Fibroblast of lung (primary cell): ENCODE data around the gene LIN7C. TPM values are rescaled to one million over a fixed set of nuclear protein-coding genes. Genes with fewer than 3 reads are reported as not detected.

ENCODE experiments used
- DNase-seq, 2 donors: peaks; one replicate each; pipeline versions ENCODE4 v3.0.0 to v3.0.0-alpha.2; 2010; ENCODE audit warnings: low read depth in 2 of 2
- H2AFZ ChIP-seq: 2 replicates; pipeline ENCODE4 v1.5.1; 2012; ENCODE audit warnings: low read length, control low read depth, inconsistent platforms
- H3K27ac ChIP-seq: 2 replicates; pipeline ENCODE4 v1.5.1; 2011; ENCODE audit warnings: low read length, control low read depth; ENCODE audit not compliant: insufficient read depth
- H3K27me3 ChIP-seq: 2 replicates; pipeline ENCODE4 v1.5.1; 2011; ENCODE audit warnings: mild to moderate bottlenecking, low read length; ENCODE audit not compliant: control insufficient read depth, insufficient read depth
- H3K36me3 ChIP-seq: 2 replicates; pipeline ENCODE4 v1.5.1; 2011; ENCODE audit warnings: low read length; ENCODE audit not compliant: control insufficient read depth, insufficient read depth
- H3K4me1 ChIP-seq: 2 replicates; pipeline ENCODE4 v1.5.1; 2011; ENCODE audit warnings: low read length; ENCODE audit not compliant: control insufficient read depth, insufficient read depth; ENCODE audit errors: extremely low read depth
- H3K4me2 ChIP-seq: 2 replicates; pipeline ENCODE4 v1.5.1; 2011; ENCODE audit warnings: low read length, control low read depth; ENCODE audit not compliant: insufficient read depth; ENCODE audit errors: extremely low read depth
- H3K4me3 ChIP-seq, 4 experiments: fragments of 200-600 bp in 1 of 4; sonication (generic) in 1 of 4; replicated peaks in 1 of 4; 2 replicates each; pipeline ENCODE4 v1.5.1; 2011 to 2016; ENCODE audit warnings: low read length in 4 of 4, low read depth in 3 of 4, mild to moderate bottlenecking in 3 of 4, control low read depth in 2 of 4, inconsistent platforms in 1 of 4, mixed read lengths in 1 of 4; ENCODE audit not compliant: insufficient read depth in 1 of 4; ENCODE audit errors: control extremely low read depth in 1 of 4
- H3K79me2 ChIP-seq: 2 replicates; pipeline ENCODE4 v1.5.1; 2012; ENCODE audit warnings: mild to moderate bottlenecking, low read length, inconsistent platforms; ENCODE audit not compliant: control insufficient read depth, insufficient read depth
- H3K9ac ChIP-seq: 2 replicates; pipeline ENCODE4 v1.5.1; 2011; ENCODE audit warnings: mild to moderate bottlenecking, low read length, control low read depth; ENCODE audit not compliant: insufficient read depth
- H3K9me3 ChIP-seq: 2 replicates; pipeline ENCODE4 v1.5.1; 2012; ENCODE audit warnings: low read depth, low read length; ENCODE audit not compliant: control insufficient read depth, insufficient read depth
- H4K20me1 ChIP-seq: 2 replicates; pipeline ENCODE4 v1.5.1; 2011; ENCODE audit warnings: low read length; ENCODE audit not compliant: control insufficient read depth, insufficient read depth; ENCODE audit errors: extremely low read depth
- EZH2 ChIP-seq: IDR thresholded peaks from 2 replicates; pipeline ENCODE4 v1.5.1; 2012; ENCODE audit warnings: low read length, control low read depth, mild to moderate bottlenecking; ENCODE audit errors: missing control alignments
- polyA plus RNA-seq, 2 donors: library from polyadenylated mRNA; depleted of rRNA in 1 of 2; stranded (reverse) in 1 of 2; unstranded in 1 of 2; fragments of >200 nt; gene quantifications; 2 replicates each; pipeline ENCODE4 v1.2.1, GENCODE V29; 2011 to 2012; ENCODE audit warnings: missing spikeins in 1 of 2
- total RNA-seq: library from RNA; depleted of rRNA; stranded (reverse); fragments of >200 nt; gene quantifications from 2 replicates; pipeline ENCODE4 v1.2.1, GENCODE V29; 2014
- TF ChIP-seq, protein P1 (sequence below), 2 donors: IDR thresholded peaks in 1 of 2; conservative IDR thresholded peaks in 1 of 2; 1 replicate in 1 of 2; 2 replicates in 1 of 2; pipeline ENCODE4 v1.5.1; 2011 to 2012; ENCODE audit warnings: low read length in 2 of 2, control low read depth in 1 of 2, inconsistent platforms in 1 of 2, low read depth in 1 of 2, mild to moderate bottlenecking in 1 of 2

The LIN7C gene
- total and polyA plus RNA-seq, 2 donors (not counting 1 experiment from before 2014, with no cell fraction given): 43.2 to 62.6 TPM

DNA sequence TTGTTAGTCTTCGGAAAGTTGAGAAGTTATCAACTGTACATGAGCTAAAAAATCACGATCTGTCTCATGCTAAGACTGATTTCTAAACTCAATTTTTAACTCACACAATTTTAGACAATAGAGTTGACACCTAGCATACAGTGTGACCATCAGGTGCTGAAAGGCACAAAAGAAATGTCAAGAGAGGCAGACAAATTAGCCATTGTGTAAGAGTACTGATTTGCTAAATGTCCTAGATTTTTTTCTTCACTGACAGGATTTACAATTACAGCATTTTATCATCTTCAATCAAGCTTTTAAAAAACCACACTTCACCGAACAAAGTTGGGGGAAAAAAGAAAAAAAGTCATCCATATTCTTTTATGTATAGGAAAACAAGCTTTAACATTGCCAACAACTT, 40.9 kb downstream of the LIN7C start:
- no peak for DNase-seq
- no peaks in the 10 kb centered on the region for H3K79me2 ChIP-seq
- no peak overlapping the region for H3K9ac ChIP-seq
- H3K27ac ChIP-seq: no peak overlapping the region
- H3K4me3 ChIP-seq: no peak overlapping the region
- no peaks in the 10 kb centered on the region for H3K9me3 ChIP-seq
- no peaks in the 10 kb centered on the region for H3K27me3 ChIP-seq
- H3K4me1 ChIP-seq: peaks cover 6% of the 10 kb centered on the region
- H3K36me3 ChIP-seq: no peaks in the 10 kb centered on the region
- H2AFZ ChIP-seq: no peak overlapping the region
- no peaks in the 10 kb centered on the region for H4K20me1 ChIP-seq
- H3K4me2 ChIP-seq: no peak overlapping the region
- TF ChIP-seq, protein P1, sequence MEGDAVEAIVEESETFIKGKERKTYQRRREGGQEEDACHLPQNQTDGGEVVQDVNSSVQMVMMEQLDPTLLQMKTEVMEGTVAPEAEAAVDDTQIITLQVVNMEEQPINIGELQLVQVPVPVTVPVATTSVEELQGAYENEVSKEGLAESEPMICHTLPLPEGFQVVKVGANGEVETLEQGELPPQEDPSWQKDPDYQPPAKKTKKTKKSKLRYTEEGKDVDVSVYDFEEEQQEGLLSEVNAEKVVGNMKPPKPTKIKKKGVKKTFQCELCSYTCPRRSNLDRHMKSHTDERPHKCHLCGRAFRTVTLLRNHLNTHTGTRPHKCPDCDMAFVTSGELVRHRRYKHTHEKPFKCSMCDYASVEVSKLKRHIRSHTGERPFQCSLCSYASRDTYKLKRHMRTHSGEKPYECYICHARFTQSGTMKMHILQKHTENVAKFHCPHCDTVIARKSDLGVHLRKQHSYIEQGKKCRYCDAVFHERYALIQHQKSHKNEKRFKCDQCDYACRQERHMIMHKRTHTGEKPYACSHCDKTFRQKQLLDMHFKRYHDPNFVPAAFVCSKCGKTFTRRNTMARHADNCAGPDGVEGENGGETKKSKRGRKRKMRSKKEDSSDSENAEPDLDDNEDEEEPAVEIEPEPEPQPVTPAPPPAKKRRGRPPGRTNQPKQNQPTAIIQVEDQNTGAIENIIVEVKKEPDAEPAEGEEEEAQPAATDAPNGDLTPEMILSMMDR (conservative IDR thresholded peaks at IDR 0.05 in 1 of 2, IDR thresholded peaks at IDR 0.05 in 1 of 2; ENCODE audit: low read depth in 1 of 2, low read length in 2 of 2): no peak

DNA sequence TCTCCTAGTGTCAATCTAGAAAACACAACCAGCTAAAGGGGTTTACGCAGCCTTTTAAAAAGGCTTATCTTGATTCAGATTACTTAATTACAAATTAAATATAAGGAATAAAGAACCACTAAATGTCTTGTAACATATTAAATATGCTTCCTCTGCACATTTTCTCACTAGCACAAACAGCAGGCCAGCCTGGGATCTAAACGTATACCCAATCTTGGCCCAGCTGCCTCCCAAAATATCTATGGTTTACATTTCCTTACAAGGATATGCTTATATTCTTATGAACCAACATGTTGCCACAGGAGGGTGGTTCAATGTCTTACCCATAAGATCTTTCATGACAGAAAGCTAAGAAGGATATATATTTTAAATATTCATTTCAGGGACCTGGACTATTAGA, 41.7 kb downstream of the LIN7C start:
- TF ChIP-seq EZH2: no peak
- TF ChIP-seq, protein P1 (conservative IDR thresholded peaks at IDR 0.05 in 1 of 2, IDR thresholded peaks at IDR 0.05 in 1 of 2; ENCODE audit: low read depth in 1 of 2, low read length in 2 of 2): no peak
- no peak overlapping the region for H3K27ac ChIP-seq
- no peaks in the 10 kb centered on the region for H3K9me3 ChIP-seq
- no peak overlapping the region for H2AFZ ChIP-seq
- H3K27me3 ChIP-seq: no peaks in the 10 kb centered on the region
- H3K79me2 ChIP-seq: no peaks in the 10 kb centered on the region
- no peaks in the 10 kb centered on the region for H4K20me1 ChIP-seq
- DNase-seq: no peak
- H3K36me3 ChIP-seq: no peaks in the 10 kb centered on the region
- H3K4me1 ChIP-seq: peaks cover 9% of the 10 kb centered on the region
- no peak overlapping the region for H3K4me3 ChIP-seq
- no peak overlapping the region for H3K4me2 ChIP-seq
- H3K9ac ChIP-seq: no peak overlapping the region

GRCh38 chr11:27464289-27464696, 42.3 kb downstream of the LIN7C start:
- H3K4me2 ChIP-seq: no peak overlapping the region
- no peaks in the 10 kb centered on the region for H4K20me1 ChIP-seq
- no peaks in the 10 kb centered on the region for H3K9me3 ChIP-seq
- peak in 1 of 2 donors; percentile 88 for DNase-seq
- TF ChIP-seq EZH2: no peak
- TF ChIP-seq, protein P1 (conservative IDR thresholded peaks at IDR 0.05 in 1 of 2, IDR thresholded peaks at IDR 0.05 in 1 of 2; ENCODE audit: low read depth in 1 of 2, low read length in 2 of 2): no peak
- no peak overlapping the region for H3K4me3 ChIP-seq
- H3K36me3 ChIP-seq: no peaks in the 10 kb centered on the region
- no peaks in the 10 kb centered on the region for H3K79me2 ChIP-seq
- no peak overlapping the region for H3K9ac ChIP-seq
- H3K27me3 ChIP-seq: no peaks in the 10 kb centered on the region
- H2AFZ ChIP-seq: no peak overlapping the region
- peaks cover 9% of the 10 kb centered on the region for H3K4me1 ChIP-seq
- H3K27ac ChIP-seq: no peak overlapping the region
